Endothelial cell of umbilical vein (primary cell): Measurements from ENCODE around the gene PPP1R1B. TPM values are rescaled to one million over a fixed set of nuclear protein-coding genes. Genes with fewer than 3 reads are reported as not detected.

Source experiments
- BruUV-seq: library from RNA; stranded (reverse); fragments of 400-500 nt; replicated peaks from 2 replicates; lab custom pipeline; 2021; lab: Mats Ljungman, UMichigan
- CTCF ChIA-PET: fragments of 300-600, 350-600 bp; sonication (Branson Sonifier 250); formaldehyde crosslinking; loops from one replicate; lab custom pipeline; 2021; ENCODE audit warnings: antibody characterized with exemption, inconsistent platforms; lab: Charles Lee
- POLR2A ChIA-PET: fragments of 300-600, 350-600 bp; sonication (Branson Sonifier 250); formaldehyde crosslinking; loops from one replicate; lab custom pipeline; 2021; ENCODE audit warnings: antibody characterized with exemption, inconsistent platforms; lab: Charles Lee
- DNase-seq: peaks from one replicate; pipeline ENCODE4 v3.0.0-alpha.2; 2011; ENCODE audit warnings: low read depth, low spot score
- FAIRE-seq: peaks from 2 replicates; lab custom pipeline; 2011; peaks lifted over from hg19 to GRCh38; lab: Jason Lieb, UNC
- H2AFZ ChIP-seq: 2 replicates; pipeline ENCODE4 v1.6.0; 2012; ENCODE audit warnings: low read depth, low read length, control low read depth, inconsistent platforms
- H3K27ac ChIP-seq: 2 replicates; pipeline ENCODE4 v1.5.1; 2011; ENCODE audit warnings: low read depth, mild to moderate bottlenecking, control low read depth, low read length, moderate library complexity; ENCODE audit not compliant: insufficient read depth
- H3K27me3 ChIP-seq, 2 experiments: 2 replicates each; pipeline versions ENCODE4 v1.6.0 to v1.6.1; 2011; ENCODE audit warnings: low read length in 2 of 2, mixed read lengths in 1 of 2; ENCODE audit not compliant: control insufficient read depth in 2 of 2, insufficient read depth in 2 of 2
- H3K36me3 ChIP-seq, 2 experiments: 2 replicates in 1 of 2; 3 replicates in 1 of 2; pipeline ENCODE4 v1.5.1; 2011; ENCODE audit warnings: low read length in 2 of 2, mild to moderate bottlenecking in 1 of 2, moderate library complexity in 1 of 2; ENCODE audit not compliant: control insufficient read depth in 2 of 2, insufficient read depth in 2 of 2; ENCODE audit errors: extremely low read depth in 1 of 2
- H3K4me1 ChIP-seq: 3 replicates; pipeline ENCODE4 v1.5.1; 2011; ENCODE audit warnings: mild to moderate bottlenecking, low read length; ENCODE audit not compliant: control insufficient read depth, insufficient read depth; ENCODE audit errors: extremely low read depth
- H3K4me2 ChIP-seq: 2 replicates; pipeline ENCODE4 v1.6.1; 2011; ENCODE audit warnings: low read length, control low read depth, mixed read lengths; ENCODE audit not compliant: insufficient read depth
- H3K4me3 ChIP-seq, 3 experiments: fragments of 200-600 bp in 1 of 3; sonication (generic), shearing (Covaris generic) in 1 of 3; replicated peaks in 1 of 3; 2 replicates each; pipeline ENCODE4 v1.5.1; 2011 to 2016; ENCODE audit warnings: control low read depth in 3 of 3, low read length in 3 of 3, mild to moderate bottlenecking in 2 of 3, inconsistent platforms in 1 of 3, low read depth in 1 of 3, moderate library complexity in 1 of 3; ENCODE audit not compliant: insufficient read depth in 1 of 3
- H3K79me2 ChIP-seq: 2 replicates; pipeline ENCODE4 v1.6.0; 2012; ENCODE audit warnings: low read length, inconsistent platforms; ENCODE audit not compliant: control insufficient read depth, insufficient read depth
- H3K9ac ChIP-seq: replicated peaks from 2 replicates; pipeline ENCODE3; 2011; ENCODE audit warnings: low read length, control low read depth; ENCODE audit not compliant: insufficient read depth; ENCODE audit errors: extremely low read depth
- H3K9me1 ChIP-seq: replicated peaks from 3 replicates; pipeline ENCODE4 v1.6.0; 2011; ENCODE audit warnings: mild to moderate bottlenecking, low read length; ENCODE audit not compliant: control insufficient read depth, insufficient read depth; ENCODE audit errors: extremely low read depth
- H3K9me3 ChIP-seq: replicated peaks from 2 replicates; pipeline ENCODE4 v1.5.1; 2012; ENCODE audit warnings: low read length, inconsistent platforms; ENCODE audit not compliant: control insufficient read depth, insufficient read depth
- H4K20me1 ChIP-seq: replicated peaks from 2 replicates; pipeline ENCODE3; 2011; ENCODE audit warnings: mild to moderate bottlenecking, low read length; ENCODE audit not compliant: control insufficient read depth, insufficient read depth; ENCODE audit errors: extremely low read depth
- CTCF ChIP-seq, 2 donors: IDR thresholded peaks; 1 replicate in 1 of 2; 2 replicates in 1 of 2; pipeline ENCODE4 v1.5.1; 2011; ENCODE audit warnings: low read length in 2 of 2, mild to moderate bottlenecking in 2 of 2, moderate library complexity in 2 of 2, control low read depth in 1 of 2, inconsistent platforms in 1 of 2, low read depth in 1 of 2; ENCODE audit not compliant: insufficient read depth in 1 of 2; ENCODE audit errors: extremely low read depth in 1 of 2
- EZH2 ChIP-seq: IDR thresholded peaks from 2 replicates; pipeline ENCODE4 v1.6.1; 2012; ENCODE audit warnings: borderline replicate concordance, low read depth, mild to moderate bottlenecking, moderate library complexity, low read length, inconsistent platforms; ENCODE audit not compliant: severe bottlenecking
- FOS ChIP-seq: IDR thresholded peaks from 2 replicates; pipeline ENCODE4 v1.6.1; 2011; ENCODE audit warnings: mild to moderate bottlenecking, low read length, moderate library complexity, borderline replicate concordance; ENCODE audit not compliant: insufficient read depth
- GATA2 ChIP-seq: IDR thresholded peaks from 2 replicates; pipeline ENCODE4 v1.7.0; 2011; ENCODE audit warnings: low read depth, mild to moderate bottlenecking, moderate library complexity, mixed read lengths, low read length; ENCODE audit not compliant: insufficient read length, insufficient read depth
- JUN ChIP-seq: IDR thresholded peaks from 2 replicates; pipeline ENCODE4 v1.6.1; 2011; ENCODE audit warnings: borderline replicate concordance, low read depth; ENCODE audit not compliant: insufficient read length, insufficient read depth
- MYC ChIP-seq: IDR thresholded peaks from one replicate; pipeline ENCODE4 v1.6.1; 2011; ENCODE audit warnings: mild to moderate bottlenecking, low read depth, low read length
- POLR2A ChIP-seq: IDR thresholded peaks from 2 replicates; pipeline ENCODE4 v1.6.1; 2012; ENCODE audit warnings: low read depth, mild to moderate bottlenecking, control low read depth, low read length
- POLR2AphosphoS5 ChIP-seq: IDR thresholded peaks from 2 replicates; pipeline ENCODE4 v1.6.1; 2012; ENCODE audit warnings: low read depth, mild to moderate bottlenecking, control low read depth, low read length, moderate library complexity; ENCODE audit not compliant: insufficient read depth
- dilution Hi-C: fragments of 300-500 bp; cut with MboI; formaldehyde crosslinking; loops from one replicate; pipeline ENCODE4 v1.15.0; 2019; ENCODE audit warnings: low sequenced_read_pairs; ENCODE audit not compliant: extremely low pct_ligation_motif_present
- intact Hi-C: fragments of 100-400 bp; cut with micrococcal nuclease; formaldehyde crosslinking; loops from one replicate; pipeline ENCODE4 v1.10.0; 2022
- polyA plus RNA-seq, 4 experiments: library from polyadenylated mRNA; depleted of rRNA in 3 of 4; stranded (reverse) in 3 of 4; unstranded in 1 of 4; fragments of >200 nt; gene quantifications; 2 replicates each; pipeline versions ENCODE4 v1.2.1 to v1.2.3, GENCODE V29; 2011 to 2012; ENCODE audit warnings: missing spikeins in 1 of 4
- total RNA-seq: library from RNA; stranded (reverse); gene quantifications from 2 replicates; pipeline ENCODE4 v1.2.3, GENCODE V29; 2021
- TF ChIP-seq, protein P1 (sequence below): IDR thresholded peaks from 2 replicates; pipeline ENCODE4 v1.6.1; 2011; ENCODE audit not compliant: insufficient read depth, insufficient read length

Gene PPP1R1B
- total and polyA plus RNA-seq, 2 donors (not counting 3 experiments of a cell fraction or from before 2014, with no cell fraction given) = not detected

GRCh38 chr17:39679521-39680192 is 52.9 kb downstream of the PPP1R1B start:
- H3K4me2 ChIP-seq = no peak overlapping the region
- H3K27me3 ChIP-seq = no peaks in the 10 kb centered on the region
- H3K9me3 ChIP-seq = no peaks in the 10 kb centered on the region
- no peak overlapping the region for H3K4me3 ChIP-seq
- CTCF ChIA-PET = interaction anchor here (0.8 to 2.1 kb wide), 4 partner anchors 14 to 58 kb away, joined by 3 to 7 read pairs (median 4); no protein-coding TSS in a partner anchor
- no TSS peak for BruUV-seq
- no peaks in the 10 kb centered on the region for H4K20me1 ChIP-seq
- dilution Hi-C loops = no loop called here
- no peak for DNase-seq
- H3K79me2 ChIP-seq = no peaks in the 10 kb centered on the region
- POLR2A ChIA-PET = no interaction called here
- H3K9ac ChIP-seq = no peak overlapping the region
- no peaks in the 10 kb centered on the region for H3K36me3 ChIP-seq
- H3K9me1 ChIP-seq = no peaks in the 10 kb centered on the region
- H3K27ac ChIP-seq = no peak overlapping the region
- FAIRE-seq = no peak
- intact Hi-C loops = no loop called here
- no peaks in the 10 kb centered on the region for H3K4me1 ChIP-seq
- TF ChIP-seq EZH2 = no peak
- TF ChIP-seq, protein P1, sequence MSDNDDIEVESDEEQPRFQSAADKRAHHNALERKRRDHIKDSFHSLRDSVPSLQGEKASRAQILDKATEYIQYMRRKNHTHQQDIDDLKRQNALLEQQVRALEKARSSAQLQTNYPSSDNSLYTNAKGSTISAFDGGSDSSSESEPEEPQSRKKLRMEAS = no peak
- TF ChIP-seq CTCF (IDR thresholded peaks at IDR 0.05; ENCODE audit: extremely low read depth in 1 of 2, insufficient read depth in 1 of 2, low read depth in 1 of 2, low read length in 2 of 2) = no peak
- no peak for TF ChIP-seq POLR2A
- TF ChIP-seq POLR2AphosphoS5 = no peak
- TF ChIP-seq FOS = no peak
- TF ChIP-seq MYC = no peak
- TF ChIP-seq GATA2 = no peak
- TF ChIP-seq JUN = no peak
- no peak overlapping the region for H2AFZ ChIP-seq
